HL-60/S4 (cell line): ENCODE results near the gene DEK.

ENCODE experiments used
- in situ Hi-C: fragments of 300-500 bp; cut with MboI; formaldehyde crosslinking; loops from 2 replicates; pipeline ENCODE4 v1.14.3; 2022; ENCODE audit warnings: low sequenced_read_pairs

The DEK gene

DNA sequence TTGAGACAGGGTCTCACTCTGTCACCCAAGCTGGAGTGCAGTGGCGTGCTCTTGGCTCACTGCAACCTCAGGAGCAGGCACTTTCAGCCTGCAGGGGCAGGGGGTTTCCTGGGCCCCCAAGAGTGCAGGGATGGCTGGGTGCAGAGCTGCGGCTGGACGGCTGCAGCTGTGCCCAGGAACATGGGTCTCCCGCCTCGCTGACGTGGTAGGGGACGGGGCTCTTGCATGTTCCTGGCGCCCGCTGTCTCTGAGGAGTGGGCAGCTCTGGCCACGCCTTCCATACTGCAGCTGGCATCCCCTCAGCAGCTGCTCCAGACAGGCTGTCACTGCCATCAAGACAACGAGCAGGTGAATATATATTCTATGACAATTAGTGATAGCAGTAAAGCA is 2.2 kb upstream of the DEK start:
- in situ Hi-C loops, result no loop called here

DNA sequence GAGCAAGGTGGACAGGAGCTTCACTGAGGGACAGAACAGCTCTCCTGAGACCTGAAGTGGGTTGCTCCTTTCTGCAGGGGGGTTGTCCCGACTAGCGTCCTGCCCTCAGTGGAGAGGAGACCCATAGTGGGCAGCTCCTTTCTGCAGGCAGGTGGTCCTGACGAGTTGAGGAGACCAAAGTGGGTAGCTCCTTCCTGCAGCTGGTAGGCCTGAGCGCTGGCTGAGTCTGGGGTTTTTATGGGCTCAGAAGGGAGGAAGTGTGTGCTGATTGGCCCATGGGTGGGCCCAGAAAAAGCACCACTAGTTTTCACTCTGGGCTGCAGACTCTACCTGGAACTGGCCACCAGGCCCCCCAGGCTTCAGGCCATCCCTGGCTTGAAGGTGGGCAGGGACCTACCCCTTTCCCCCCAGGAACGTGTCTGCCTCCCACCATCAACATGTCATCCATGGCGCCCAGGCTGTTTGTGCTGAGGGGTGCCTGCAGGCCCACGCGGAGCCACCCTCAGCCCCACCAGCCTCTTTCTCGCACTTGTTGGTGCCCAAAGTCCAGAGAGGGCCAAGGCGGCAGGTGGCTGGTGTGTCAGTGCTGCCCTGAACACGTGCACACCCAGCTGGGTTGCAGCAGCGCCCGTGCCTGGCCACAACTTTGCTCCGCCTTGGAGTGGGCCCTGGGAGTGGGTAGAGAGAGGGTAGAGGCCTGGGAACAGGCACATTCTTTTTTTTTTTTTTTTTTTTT is 1.6 kb upstream of the DEK start:
- in situ Hi-C loops, result no loop called here

DNA sequence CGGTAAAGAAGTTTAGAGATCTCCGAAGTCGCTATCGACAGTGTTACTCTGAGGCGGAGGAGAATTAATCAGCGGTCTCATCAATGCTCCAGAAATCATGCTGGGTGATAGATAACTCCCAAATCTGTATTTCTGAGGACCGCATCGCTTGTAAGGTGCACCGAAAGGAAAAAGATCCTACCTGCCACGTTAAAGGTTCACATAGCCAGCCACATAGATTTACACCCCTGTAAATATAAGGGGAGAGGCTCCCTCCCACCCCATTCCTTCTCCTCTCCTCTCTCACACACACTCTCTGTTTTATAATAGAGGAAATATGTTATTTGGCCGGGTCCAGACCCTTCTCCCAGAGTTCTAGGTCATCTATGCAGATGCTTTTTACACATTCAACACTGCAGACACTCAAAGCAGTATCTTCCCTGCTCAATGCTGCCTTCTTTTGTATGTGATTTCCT is 620 bp upstream of the DEK start:
- in situ Hi-C loops, result no loop called here

DNA sequence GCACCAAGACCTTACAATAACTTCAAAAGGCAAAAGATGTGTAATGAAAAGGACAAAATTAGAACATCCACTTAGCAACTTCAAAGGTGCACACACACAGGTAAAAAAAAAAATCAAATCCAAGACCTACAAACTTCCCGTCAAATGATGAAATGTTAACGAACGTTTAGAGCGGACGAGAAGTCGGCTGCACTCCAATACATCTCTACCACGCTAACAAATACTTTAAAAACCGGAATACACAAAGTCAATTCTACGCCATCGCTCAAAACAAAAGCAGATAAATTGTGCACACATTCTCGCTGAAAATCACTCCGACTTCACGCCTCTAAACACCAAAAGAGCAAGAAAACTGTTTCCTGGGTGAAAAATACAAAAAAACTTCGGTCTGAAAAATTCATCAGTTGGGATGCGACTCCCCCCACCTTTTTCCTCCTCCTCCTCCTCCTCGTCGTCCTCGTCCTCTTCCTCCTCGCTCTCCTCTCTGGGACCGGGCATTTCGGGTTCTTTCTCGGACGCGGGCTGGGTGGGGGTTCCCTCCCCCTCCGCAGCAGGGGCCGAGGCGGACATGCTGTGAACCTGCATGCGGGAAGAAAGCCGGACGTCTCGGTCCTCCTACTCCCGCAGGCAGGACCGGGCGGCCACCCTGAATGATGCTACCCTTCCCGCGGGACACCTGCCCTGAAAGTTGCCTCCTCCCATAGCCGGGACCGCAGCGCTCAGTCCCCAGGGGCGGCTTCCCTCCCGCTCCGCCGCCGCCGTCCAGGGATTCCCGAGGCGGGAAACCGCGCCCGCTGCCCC is 712 bp downstream of the DEK start:
- in situ Hi-C loops, result no loop called here

DNA sequence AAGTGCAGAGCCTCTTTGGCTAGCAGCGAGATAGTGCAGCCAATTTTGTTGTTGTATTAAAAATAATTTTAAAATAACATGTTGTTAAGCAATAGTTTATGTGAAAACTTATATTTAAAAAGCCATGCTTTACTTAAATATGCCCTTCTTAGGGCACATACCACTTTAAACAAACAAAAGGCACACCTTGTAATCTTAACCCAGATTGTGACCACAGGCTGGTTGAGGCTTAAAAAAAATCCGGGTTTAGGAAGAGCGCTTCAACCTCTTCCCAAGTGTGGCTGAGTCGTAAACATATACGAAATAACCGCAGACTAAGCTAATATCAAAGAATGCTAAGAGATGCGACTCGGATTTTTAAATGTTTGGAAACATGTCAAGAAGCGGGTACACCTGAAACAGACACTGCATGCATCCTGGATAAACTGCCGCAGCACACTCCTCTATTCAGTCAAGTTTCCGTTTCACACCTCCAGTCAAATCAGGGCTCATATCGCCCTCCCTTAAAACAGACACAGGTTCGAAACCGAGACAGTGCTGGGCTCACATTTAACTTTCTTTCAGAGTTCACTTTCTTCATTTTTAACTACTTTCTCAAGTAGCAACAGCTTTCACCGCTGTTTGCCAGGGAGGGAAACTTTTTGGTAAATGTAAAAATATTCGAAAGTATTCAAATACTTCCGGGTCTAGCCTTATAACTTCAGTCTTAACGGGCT is 1.5 kb downstream of the DEK start:
- in situ Hi-C loops, result no loop called here

DNA sequence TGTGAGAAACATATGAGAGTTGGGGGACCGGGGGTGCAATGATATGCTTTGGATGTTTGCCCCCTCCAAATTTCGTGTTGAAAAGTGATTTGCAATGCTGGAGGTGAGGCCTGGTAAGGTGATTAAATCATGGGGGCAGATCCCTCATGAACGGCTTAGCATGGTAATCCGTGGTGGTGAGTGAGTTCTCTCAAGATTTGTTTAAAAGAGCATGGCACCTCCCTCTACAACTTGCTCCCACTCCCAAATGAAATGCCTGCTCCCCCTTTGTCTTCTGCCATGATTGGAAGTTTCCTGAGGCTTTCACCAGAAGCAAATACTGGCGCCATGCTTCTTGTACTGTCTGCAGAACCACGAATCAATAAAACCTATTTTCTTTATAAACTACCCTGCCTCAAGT is 2.5 kb downstream of the DEK start:
- in situ Hi-C loops, result no loop called here

DNA sequence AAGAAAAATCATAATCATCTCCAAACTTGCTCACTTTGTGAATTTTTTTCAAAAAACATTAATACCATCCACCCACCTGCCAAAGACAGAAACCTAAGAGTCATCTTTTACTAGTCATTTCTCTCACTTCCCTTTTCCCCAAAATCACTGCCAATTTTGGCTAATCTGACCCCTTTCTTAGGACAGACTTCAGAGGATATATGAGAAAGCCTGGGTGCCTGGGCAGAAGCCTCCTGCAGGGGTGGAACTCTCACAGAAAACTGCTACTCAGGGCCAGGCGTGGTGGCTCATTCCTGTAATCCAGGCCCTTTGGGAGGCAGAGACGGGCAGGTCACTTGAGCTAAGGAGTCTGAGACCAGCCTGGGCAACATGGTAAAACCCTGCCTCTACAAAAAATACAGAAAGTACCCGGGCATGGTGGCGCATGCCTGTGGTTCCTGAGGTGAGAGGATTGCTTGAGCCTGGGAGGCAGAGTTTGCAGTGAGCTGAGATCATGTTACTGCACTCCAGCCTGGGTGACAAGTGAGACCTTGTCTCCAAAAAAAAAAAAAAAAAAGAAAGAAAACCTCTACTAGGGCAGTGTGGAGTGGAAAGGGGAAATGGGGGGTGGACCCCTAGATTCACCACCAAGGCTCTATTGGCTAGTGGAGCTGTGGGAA is 3.8 kb downstream of the DEK start:
- in situ Hi-C loops, result no loop called here

DNA sequence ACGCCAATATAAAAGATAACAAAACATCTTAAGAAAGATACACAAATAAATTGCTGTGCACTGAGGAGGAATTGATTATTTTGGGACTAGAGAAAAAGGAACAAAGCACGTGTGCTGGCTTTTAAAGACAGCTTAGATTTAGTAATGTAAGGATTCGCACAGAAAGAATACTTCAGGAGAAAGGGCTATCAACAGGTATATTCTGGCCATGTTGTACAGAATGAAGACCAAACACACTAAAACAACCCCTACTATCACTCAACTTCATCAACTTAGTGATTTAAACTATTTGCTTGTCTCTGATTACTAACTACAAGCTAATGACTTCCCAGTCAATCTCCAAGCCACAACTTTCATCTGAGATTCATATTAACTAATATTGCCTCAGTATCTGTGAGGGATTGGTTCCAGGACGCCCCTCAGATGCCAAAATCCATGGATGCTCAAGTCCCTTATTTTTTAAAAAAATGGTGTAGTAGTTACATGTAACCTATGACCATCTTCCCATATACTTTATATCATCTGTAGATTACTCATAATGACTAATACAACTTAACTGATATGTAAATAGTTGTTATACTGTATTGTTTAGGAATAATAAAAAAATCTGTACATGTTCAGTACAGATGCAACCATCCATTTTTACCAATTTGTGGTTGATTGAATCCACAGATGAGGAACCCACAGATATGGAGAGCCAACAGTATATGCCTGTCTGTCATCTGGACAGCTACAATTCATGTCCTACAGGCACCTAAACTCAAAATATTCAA is 4.5 kb downstream of the DEK start:
- in situ Hi-C loops, result no loop called here

DNA sequence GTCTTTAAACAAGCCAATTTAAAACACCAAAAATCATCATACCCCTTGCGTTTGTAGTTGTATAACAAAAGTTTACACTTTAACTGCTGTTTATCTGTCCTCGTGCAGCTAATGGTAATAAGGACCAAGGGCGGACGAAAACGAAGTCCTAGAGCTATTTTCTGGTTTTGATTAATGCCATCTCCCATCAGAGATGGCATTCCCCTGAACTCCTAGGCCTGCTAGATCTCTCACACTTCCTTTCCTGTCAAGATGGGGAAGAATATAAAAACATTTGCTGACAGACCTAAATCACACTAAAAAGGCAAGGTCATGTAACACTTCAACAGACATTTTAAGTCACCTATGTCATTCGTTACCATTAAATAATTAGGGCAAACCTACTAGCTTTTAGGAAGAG is 9.5 kb downstream of the DEK start:
- in situ Hi-C loops, result no loop called here

DNA sequence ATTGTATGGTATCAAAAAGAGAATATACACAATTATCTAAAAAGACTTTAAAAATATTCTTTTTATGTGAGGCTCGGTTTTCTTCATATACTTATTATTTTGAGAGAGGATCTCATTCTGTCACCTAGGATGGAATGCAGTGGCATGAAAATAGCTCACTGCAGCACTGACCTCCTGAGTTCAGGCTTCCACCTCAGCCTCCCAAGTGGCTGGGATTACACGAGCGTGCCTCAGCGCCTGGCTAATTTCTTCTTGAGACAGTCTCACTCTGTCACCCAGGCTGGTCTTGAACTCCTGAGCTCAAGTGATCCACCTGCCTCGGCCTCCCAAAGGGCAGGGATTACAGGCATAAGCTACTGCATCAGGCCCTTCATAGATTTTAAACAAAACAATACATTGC is 10.7 kb downstream of the DEK start:
- in situ Hi-C loops, result no loop called here

DNA sequence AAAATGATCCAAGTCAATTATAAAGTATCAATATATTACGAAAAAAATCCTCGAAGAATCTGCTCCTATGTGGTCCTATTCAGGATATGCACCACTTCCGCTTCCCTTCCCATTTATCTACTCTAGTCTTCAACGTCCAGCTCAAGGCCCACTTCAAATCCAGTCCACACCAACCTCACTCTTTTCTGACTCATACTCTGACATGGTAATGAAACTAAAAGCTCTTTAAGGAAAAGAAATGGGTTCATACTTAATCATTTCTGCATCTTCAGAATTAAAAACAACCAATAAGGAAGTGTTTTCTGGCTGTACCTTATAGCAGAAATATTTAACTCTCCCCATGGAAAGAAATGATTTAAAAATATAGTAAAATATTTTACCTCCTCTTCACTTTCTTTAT is 15.1 kb downstream of the DEK start:
- in situ Hi-C loops, result no loop called here

DNA sequence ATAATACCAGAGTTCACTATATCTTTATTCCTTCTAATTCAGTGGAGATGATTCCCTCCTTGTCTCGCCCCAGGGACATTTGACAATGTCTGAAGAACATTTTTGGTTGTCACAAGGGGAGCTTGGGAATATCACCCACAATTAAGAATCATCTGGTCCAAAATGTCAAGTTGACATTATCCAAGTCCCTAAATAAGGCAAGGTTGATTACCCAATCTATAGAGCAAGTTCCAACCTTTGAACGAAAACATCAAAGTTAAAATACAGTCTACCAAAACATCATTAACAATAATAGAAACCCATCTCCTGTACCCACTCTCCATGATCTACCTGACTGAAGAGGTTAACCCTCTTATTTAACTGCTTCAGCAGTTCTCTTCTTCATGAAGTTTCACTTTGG is 15.6 kb downstream of the DEK start:
- in situ Hi-C loops, result no loop called here

DNA sequence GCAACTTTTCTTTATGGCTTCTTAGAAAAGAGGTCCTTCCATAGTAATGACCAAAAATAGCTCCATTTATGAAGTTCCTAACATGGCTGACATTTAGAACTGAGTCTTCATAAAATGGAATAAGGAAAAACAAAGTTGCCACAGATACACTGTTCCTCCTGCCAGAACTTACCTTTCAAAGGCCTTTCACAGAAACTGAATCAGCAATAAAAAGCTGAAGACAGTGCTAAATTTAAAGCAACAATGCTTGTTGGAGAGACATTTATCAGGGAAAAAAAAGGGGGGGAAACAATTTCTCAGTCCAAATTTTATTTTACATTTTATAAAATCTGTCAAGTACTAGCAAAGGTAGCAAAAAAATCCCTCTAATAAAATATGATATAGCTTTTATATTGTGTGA is 17.3 kb downstream of the DEK start:
- in situ Hi-C loops, result no loop called here

DNA sequence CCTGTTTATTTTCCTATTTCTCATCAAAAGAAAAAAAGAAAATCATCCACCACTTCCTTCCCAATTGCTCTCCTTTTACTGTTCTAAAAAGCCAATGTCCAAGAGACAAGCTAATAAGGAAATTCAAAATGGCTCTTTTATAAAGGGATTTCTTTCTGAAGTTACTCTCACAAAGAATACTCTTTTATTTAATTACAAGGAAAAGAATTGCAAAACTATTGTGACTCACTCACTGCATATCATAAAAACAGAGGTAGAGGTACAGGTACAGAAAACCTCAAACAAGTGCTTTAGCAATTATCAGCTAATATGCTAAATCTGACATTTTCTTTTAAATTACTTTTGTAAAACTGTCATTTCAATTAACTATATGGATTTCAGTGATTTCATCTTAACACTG is 18.1 kb downstream of the DEK start:
- in situ Hi-C loops, result no loop called here

DNA sequence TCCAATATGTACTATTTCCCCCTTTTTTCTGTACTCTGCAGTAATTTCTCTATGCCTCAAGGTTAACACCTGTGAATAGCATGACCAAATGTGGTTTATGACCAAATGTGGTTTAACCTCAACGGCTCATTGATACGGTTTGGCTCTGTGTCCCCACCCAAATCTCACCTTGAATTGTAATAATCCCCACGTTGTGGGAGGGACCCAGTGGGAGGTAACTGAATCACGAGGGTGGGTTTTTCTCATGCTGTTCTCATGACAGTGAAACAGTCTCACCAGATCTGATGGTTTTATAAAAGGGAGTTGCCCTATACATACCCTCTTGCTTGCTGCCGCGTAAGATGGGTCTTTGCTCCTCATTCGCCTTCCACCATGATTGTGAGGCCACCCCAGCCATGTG is 18.7 kb downstream of the DEK start:
- in situ Hi-C loops, result no loop called here

DNA sequence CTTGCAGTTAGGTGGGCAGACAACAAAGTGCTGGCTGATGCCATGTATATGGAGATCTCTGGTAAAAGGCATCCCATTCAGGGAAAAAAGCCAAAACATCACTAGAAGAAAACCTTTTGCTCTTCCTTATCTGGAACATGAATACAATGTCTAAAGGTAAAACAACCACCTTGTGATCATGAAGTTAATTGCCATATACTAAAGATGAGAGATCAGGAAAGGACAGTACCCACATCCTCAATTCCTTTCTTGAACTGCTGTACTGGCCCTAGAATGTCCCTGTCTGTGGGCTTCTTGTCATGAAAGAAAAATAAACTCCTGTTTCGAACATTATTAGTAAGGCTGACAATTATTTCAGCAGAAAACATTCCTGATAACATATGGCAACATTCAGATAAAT is 19.3 kb downstream of the DEK start:
- in situ Hi-C loops, result no loop called here

DNA sequence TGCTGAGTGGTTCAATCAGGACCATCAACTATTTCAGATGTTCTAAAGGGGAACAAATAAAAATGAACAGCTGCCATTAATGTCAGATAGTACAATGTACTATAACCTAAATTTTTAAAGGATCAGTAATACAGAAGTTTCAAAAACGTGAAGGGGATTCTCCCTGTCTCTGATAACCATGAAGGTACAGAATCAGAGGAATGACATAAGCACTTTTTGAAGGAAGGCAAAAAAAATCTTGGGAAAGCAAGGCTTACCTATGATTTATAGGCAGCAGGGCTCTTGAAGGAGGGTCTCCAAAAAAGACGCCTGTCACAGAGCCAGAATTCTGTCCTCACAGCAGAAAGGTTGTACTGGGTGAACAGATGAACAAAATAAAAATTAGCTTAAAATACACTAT is 20.1 kb downstream of the DEK start:
- in situ Hi-C loops, result no loop called here

DNA sequence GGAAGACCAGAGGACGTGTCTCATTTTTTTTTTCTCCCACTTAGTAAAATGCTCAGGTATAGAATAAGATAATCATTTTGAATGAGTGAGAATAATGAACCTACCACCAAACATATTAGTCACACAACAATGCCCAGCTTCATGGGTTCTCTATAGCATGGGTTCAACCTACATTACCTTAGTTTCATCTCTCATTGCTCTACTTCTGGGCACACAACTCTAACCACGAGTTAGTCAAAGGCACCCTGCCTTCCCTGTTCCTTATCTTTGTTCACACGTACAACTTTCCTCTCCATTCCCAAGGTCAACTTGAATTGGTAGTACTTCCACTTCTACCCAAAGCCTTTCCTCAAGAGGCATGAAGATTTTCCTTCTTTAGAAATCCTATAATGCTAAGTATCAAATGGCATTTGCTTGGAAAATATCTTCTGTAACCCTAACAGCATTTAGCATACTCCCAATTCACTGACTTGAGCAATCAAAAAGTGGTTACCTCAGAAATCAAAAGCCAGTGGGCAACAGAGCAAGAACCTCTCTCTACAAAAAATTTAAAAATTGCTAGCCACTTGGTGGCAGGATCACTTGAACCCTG is 20.9 kb downstream of the DEK start:
- in situ Hi-C loops, result no loop called here

DNA sequence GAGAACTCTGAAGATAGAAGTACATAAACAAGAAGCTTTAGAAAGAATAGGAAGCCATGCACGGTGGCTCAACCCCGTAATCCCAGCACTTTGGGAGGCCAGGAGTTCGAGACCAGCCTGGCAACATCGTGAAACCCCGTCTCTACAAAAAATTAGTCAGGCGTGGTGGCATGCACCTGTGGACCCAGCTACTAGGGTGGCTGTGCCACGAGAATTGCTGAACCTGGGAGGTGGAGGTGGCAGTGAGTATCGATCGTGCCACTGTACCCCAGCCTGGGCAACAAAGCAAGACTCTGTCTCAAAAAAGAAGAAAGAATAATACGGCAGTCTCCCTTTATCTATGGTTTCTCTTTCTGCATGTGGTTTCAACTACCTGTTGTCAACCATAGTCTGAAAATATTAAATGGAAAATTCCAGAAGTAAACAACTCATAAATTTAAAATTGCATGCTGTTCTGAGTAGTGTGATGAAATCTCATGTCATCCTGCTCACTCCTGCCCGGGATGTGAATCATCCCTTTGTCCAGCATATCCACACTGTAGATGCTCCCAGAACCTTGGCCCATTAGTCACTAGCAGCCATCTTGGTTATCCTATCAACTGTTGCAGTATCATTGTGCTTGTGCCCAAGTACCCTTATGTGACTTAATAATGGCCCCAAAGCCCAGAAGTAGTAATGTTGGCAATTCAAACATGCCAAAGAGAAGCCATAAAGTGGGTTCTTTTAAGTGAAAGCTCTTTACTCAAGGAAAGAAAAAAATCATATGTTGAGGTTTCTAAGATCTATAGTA is 22.1 kb downstream of the DEK start:
- in situ Hi-C loops, result no loop called here
